GM21737 (cell line): Measurements from ENCODE around the gene WDFY1.

Source experiments
- ATAC-seq: cut with Tn5 transposase; IDR thresholded peaks from one replicate; pipeline ENCODE4 v1.9.1; 2021; ENCODE audit warnings: mild to moderate bottlenecking, moderate library complexity; ENCODE audit not compliant: unreplicated experiment

Gene WDFY1

DNA sequence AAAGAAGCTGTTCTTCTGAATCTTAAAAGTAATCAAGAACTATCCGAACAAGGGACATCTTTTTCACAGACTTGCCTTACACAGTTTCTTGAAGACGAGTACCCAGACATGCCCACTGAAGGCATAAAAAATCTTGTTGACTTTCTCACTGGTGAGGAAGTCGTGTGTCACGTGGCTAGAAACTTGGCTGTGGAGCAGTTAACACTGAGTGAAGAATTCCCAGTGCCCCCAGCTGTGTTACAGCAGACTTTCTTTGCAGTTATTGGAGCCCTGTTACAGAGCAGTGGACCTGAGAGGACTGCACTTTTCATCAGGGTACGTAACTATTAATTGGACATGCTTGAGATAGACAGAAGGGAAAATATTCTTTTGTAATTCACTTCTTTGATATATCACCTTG is 14.6 kb upstream of the WDFY1 start:
- ATAC-seq: no peak

DNA sequence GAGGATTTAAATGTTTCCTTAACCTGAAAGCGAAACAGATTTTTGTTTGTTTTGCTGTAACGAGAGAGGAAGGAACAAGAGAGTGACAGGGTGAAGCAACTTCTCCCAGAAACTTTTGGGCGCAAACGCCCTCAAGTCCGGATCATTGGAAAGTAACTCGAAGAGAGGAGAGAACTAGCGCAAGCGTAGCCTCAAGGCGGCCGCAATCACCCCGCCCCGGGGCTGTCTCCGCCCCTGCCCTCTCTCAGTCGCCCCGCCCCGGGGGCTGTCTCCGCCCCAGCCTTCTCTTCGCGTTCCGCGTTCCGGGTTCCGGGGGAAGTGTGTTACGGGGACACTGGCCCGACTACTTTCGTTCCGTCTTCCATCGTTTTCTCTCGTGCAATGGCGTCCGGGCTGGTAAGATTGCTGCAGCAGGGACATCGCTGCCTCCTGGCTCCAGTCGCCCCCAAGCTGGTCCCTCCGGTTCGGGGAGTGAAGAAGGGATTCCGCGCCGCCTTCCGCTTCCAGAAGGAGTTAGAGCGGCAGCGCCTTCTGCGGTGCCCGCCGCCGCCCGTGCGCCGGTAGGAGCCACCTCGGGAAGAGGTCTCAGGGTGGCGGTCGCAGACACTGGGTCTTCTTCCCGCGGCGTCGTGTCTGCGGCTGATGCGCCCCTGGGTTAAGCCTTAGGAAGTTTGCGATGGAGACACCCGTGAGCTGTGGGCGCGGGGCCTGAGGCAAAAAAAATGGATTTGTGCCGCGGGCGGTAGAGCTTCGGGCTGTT is 12.1 kb upstream of the WDFY1 start, which contains the start of gene MRPL44:
Gene MRPL44 (plus strand): TSS at position 372 of the 760 bp plus-strand sequence. CDS start 10 bp downstream, at position 382.
- peak; percentile 93 for ATAC-seq

DNA sequence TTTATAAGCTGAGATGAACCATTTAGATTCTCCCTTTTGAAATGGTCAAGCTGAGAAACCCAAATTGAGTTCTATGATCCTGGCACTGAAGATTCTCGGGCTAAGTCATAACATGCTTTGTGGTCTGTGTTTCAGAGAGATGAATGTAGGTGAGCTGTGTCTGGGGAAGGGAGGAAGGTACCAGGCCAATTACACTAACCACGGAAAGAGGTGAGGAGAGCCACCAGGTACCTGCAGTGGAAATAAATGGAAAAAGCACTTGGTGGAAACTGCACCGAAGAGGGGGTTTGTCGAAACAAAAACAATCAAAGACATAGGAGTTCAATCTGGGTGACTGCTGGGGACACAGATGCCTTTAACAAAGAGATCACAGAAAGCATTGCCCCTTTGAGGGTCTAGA is 11.2 kb upstream of the WDFY1 start:
- ATAC-seq: no peak

DNA sequence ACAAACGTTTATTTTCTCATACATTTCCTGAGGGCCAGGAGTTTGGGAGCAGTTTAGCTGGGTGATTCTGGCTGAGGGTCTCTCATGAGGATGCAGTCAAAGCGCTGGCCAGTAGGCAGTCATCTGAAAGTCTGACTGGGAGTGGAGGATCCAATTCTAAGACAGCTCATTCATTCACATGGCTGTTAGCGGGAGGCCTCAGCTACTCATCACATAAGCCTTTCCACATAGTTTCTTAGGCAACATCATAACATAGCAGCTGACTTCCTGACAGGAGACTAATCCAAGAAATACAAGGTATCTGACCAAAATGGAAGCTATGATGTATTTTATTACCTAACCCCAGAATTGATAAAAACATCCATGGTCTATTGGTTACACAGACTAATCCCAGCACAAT is 9.3 kb upstream of the WDFY1 start:
- ATAC-seq: no peak

DNA sequence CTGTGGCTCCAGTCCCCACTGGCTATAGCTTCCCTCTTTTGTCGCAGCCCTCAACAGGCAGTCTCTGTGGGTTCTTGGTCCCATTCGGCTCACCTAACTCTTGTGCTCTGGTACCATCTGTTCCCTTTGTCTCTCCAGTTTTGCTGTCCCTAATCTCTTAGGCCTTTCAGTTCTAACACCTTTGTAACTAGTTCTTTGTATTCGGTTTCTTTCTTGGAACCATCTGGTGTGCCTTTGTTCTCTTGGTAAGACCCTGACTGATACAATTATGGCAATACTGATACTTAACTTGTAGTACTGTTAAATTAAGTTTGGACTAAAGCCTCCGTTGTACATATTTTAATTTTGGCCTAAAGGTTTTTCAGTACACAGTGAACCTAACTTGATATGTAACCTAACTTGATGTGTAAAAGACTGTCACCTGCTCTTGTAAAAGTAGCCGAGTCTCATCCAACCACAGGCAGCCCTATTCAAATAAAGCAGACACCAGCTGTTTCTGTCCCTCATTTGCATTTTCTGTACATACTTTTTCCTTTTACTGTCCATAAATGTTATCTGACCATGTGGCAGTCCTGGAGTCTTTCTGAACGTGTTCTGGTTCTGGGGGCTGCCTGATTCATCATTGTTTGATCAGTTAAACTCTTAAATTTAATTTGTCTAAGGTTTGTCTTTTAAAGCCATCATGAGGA is 7.3 kb upstream of the WDFY1 start:
- peak; percentile 42 for ATAC-seq

DNA sequence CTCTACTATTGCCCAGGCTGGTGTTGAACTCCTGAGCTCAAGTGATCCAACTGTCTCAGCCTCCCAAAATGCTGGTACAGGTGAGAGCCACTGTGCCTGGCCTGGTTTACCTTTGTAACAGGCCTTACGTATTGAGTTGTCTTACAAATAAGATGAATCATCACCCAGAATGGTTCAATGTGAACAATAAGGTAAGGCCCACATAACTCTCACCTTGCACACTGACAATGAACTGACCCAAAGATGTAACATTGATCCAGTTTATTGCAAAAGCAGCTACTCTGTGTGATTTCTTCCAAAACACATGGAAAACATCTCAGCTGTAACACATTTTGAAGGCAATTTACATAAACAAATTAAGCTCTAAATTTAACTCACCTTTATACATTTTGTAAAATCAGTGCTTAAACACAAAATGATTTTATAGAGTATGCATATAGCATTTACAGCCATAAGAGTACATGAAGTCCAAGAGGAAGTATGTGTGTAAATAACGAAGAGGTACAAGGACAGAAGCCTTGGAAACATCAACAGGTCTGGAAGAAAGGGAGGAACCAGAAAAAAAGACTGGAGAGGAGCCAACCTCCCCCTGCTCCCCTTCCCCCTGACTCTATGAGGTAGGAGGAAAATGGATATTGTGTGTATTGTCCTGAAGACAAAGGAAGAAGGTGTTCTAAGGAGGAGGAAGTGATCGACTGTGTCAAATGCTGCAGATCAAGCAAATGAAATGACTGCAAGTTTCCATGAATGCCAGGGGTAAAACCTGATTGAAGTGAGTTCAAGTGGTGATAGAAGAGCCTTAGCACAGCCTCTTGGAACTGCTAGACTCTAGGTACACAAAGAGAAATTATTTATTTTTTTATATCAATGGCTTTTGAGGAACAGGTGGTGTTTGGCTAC is 5.6 kb upstream of the WDFY1 start:
- no peak for ATAC-seq

DNA sequence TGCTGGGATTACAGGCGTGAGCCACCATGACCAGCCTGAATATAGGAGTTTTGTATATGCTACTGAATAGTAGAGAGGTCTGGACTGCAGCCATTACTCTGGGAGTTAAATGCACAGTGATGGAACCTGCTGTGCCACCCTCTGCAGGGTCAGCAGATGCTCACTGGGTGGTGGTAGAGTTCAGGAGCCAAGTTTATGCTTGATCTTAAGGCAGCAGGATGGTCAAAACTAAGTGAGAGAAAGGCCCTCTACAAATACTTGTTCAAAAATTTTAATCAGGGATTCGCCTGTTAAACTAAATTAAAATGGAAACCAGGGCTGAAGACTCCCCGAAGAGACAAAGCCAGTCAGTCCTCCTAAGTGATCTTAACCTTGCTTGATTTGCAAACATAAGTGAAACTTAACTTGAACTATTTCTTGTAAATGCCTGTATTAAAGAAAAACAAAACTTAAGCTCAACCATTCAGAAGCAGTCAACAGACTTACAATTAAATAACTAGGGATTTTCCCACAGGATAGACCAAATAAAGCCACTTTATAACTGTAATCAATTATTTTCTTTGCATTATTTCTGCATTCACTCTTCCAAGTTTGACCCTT is 4.2 kb upstream of the WDFY1 start:
- ATAC-seq: no peak

DNA sequence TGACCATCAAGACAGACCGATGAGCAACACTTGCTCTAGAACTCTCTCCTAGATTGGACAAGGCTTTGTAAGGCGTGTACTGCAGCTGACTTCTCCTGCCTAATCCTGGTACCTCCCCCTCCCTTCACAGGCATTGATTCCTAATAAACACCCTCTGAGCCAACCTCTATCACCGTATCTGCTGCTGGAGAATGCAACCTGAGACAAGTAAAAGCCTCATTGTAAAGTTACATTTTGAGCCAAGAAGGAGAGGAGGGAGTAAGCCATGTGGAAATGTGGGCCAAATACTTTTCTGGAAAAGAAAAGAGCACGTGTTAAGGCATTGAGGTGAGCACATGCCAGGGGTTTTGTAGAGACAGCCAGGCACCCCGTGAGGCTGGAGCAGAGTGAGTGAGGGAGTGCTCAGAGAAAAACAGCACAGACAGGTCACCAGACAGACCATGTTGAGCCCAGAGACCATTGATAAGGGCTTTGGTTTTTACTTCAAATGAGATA is 2.6 kb upstream of the WDFY1 start:
- ATAC-seq: no peak

DNA sequence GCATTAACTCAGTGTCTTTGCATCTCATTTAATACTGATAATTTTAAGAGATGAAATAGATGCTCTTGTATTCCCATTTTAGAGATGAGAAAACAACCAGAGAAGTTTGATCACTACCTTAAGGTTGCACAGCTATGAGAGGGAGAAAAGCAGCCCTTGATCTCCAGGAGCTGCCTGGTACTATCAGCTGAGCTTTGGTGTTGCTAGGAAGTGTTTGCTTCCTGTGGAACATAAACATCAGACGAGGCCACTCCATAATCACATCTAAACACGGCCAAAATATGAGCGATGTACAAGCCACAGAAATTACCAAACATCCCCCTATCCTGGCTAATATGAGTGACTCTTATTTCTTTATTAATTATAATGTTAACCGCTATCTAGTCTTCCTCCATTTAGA is 620 bp upstream of the WDFY1 start:
- no peak for ATAC-seq

DNA sequence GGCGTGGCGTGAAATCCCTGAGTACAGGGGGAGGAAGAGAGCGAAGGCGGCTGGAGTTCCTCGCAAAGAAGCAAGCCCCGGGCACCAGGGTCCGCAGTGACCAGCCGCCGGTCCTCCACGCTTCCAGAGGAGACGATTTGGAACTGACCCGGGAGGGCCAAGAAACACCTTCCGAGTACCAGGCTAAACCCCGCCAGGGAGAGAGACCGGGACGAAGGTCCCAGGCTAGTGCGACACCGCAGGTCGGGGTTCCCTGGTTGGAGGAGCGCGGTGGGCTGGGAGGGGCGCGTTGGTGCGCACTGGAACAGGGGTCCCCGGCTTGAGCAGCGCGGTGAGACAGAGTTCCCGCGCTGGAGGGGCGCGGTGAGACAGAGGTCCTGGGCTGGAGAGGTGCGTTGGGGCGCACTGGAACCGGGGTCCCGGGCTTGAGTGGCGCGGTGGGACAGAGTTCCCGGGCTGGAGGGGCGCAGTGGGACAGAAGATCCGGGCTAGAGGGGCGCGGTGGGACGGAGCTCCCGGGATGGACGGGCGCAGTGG is 901 bp downstream of the WDFY1 start:
- no peak for ATAC-seq

DNA sequence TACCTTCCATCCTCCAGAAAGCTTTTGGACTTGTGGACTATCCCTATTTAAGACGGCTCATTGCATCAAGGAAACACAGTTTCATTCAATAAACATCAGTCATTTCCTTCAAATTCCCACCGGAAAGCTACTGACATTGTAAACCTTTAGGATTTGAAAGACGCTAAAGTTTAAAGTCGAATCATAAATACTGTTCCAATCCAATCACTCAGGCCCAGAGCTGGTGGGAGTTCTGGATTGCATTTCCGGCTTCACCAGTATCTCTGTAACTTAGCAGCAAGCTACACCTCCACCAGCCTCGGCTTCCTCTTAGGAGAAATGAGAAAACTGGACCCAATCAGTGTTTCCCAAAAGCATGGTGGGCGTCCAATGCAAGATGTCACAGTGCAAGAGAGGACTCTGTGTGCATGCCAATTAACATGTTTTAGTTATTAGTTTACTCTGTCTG is 1.6 kb downstream of the WDFY1 start:
- no peak for ATAC-seq

DNA sequence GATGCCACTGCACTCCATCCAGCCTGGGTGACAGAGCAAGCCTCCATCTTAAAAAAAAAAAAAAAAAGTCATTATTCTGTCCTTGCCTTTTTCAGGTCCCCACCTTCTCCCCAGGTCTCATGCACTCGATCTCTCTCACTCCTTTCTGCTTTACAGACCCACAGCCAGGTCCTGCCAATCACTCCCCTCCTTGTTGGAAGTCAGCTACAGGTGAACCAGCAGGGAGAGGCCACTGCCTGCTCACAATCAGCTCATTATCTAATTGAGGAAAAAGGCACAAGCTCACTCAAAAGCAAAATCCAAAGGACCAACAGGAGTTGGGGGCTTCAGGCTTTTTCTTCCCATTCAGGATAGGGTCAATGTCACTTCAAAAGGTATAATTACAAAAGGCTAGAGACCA is 2.0 kb downstream of the WDFY1 start:
- no peak for ATAC-seq

DNA sequence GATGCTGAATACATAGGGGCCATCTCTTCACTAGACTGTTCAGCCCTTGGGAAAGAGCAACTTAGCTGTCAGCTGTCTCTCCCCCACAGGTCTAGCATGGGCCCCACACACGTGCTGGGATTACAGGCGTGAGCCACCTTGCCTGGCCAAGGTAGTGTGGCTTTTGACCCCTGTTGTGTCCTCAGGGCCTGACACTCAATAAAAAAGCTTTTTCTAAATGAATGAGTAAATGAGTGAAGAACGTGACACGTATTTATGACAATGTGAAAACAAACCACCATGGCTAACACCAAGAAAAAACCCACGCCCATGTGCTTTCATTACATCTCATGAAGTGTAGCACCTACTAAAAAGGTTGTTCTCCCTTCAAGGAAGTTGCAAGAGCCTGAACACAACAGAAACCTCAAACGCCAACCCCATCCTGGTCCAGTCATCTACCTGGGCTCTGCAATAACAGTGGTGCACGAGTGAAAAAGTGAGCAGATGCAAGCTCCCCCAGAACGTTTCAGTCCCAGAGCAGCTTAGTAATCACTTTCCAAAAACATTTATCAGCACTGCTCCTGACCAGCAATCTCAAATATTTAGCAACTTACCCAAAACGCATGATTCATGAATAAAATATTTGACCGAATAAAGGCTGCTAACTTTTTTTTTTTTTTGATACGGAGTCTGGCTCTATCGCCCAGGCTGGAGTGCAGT is 3.4 kb downstream of the WDFY1 start:
- ATAC-seq: peak; percentile 34

DNA sequence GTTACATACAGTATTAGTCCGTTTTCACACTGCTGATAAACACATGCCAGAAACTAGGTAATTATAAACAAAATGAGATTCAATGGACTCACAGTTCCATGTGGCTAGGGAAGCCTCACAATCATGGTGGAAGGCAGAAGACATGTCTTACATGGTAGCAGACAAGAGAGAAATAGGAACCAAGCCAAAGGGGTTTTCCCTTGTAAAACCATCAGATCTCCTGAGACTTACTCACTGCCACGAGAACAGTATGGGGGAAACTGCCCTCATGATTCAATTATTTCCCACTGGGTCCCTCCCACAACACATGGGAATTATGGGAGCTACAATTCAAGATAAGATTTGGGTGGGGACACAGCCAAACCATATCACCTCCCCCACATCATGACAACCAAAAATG is 5.7 kb downstream of the WDFY1 start:
- ATAC-seq: peak; percentile 31

DNA sequence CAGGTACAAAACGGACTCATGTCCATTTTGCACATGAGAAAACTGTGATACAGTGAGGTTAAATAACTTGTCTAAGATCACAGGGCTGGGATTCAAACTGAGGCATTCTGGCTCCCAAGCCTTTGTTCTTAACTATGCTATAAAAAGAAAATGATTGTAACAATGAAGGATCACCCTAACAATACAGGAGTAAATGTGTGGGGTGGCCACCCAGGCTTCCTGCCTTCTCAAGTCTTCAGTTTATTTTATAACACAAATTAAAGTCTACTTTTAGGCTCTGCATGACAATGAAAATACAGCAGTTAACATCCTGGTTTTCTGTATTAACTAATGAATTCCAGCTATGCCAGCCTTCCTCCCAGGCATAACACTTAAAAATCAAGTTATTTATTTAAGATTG is 7.6 kb downstream of the WDFY1 start:
- no peak for ATAC-seq

DNA sequence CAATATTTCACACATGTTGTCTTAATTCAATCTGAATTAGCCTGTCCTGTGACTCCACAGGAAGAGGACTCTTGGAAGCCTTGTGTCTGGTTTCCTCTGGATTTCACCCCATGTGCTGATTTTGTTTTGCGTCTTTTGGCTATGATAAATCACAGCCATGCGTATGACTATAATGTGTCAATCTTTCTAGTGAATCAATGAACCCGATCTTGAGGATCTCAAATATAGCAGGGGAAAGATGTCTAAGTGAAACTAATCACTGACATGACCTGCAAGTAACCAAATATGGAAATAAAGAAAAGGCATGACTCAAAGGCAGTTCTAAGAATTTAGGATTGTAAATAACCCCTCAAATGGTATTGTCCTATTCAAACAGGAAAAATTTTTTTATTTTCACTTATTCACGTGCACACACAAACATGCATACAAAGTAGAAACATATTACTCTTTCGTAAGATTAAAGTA is 8.2 kb downstream of the WDFY1 start:
- no peak for ATAC-seq

DNA sequence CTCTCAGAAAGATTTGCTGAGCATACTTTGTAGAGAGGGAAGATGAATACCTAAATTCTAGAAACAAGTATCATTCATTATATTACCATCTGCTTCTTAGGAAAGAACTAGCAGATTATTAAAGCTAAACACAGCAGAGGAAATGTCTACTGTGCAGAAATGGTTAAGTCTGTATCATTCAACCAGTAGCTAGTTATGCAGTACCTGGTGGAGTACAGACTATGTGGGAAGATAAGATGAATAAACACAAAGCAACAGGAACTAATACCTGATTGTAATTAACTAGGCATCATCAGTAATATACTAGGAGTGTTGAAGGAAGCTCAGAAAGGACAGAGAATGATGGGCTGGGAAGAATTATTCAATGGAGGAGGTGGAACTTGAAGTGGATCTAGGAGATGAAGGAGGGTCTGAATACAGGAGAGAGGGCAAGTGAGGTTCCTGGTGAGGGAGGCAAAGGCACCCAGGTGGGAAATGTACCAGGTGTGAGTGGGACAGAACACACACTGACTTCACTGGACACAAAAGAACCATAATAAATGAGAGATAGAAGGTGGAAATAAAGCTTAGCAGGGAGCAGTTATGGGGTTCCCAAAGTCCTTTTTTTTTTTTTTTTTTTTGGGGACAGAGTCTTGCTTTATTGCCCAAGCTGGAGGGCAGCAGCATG is 9.5 kb downstream of the WDFY1 start:
- no peak for ATAC-seq

DNA sequence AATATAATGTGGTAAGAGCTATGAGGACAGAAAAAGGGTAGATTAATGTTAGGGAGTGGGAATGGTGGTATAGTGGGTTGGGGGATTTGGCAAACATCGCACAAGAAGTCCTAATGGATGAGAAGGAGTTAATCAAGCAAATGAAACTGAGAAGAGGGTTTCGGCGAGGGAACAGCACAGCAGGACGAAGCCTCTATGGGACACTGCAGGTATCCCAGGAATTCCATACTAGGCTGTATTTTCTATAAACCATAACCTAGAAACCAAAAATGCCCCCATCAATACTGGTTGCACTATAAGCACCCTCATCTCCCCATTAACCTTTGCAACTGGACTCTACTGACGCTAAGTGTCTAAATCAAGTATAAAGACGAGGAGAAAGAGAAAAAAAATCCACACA is 10.3 kb downstream of the WDFY1 start:
- ATAC-seq: no peak
